HCEC 1CT (cell line): Measurements from ENCODE around the gene TKTL1.

Source experiments
- DNase-seq: peaks from one replicate; pipeline ENCODE4 v3.0.0-alpha.2; 2017

The TKTL1 gene

GRCh38 chrX:154363706-154364439 is 68.3 kb downstream of the TKTL1 start:
- no peak for DNase-seq

DNA sequence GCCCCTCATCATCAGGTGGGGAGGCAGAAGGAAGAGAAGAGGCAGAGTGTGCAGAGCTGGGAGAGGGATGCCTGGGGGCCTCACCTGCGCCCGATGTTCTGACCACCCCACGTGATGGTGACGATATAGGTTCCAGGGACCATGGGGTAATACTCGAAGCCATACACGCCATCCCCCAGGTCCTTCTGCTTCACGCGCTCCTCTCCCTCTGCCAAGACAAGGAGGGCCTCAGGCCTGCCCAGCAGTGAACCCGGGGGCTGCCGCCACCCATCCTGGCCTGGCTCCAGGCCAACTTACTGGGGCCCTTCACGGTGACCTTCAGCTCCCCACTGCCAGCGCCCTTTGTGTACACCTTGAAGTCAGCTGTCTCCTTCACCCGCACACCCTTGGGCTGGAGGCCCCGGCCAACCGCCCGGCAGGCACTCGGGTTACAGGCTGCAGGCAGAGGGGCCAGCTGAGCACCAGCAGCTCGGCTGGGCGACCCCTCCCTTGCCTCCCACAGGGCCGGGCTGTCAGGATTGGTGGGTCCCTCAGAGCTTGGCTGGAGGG is 69.5 kb downstream of the TKTL1 start:
- no peak for DNase-seq

GRCh38 chrX:154365997-154366665 is 70.5 kb downstream of the TKTL1 start:
- DNase-seq: no peak

GRCh38 chrX:154366666-154367055 is 71.1 kb downstream of the TKTL1 start:
- DNase-seq: no peak

- DNase-seq: no peak
Observed at GRCh38 chrX:154367474-154368308, 72.1 kb downstream of the TKTL1 start.

DNA sequence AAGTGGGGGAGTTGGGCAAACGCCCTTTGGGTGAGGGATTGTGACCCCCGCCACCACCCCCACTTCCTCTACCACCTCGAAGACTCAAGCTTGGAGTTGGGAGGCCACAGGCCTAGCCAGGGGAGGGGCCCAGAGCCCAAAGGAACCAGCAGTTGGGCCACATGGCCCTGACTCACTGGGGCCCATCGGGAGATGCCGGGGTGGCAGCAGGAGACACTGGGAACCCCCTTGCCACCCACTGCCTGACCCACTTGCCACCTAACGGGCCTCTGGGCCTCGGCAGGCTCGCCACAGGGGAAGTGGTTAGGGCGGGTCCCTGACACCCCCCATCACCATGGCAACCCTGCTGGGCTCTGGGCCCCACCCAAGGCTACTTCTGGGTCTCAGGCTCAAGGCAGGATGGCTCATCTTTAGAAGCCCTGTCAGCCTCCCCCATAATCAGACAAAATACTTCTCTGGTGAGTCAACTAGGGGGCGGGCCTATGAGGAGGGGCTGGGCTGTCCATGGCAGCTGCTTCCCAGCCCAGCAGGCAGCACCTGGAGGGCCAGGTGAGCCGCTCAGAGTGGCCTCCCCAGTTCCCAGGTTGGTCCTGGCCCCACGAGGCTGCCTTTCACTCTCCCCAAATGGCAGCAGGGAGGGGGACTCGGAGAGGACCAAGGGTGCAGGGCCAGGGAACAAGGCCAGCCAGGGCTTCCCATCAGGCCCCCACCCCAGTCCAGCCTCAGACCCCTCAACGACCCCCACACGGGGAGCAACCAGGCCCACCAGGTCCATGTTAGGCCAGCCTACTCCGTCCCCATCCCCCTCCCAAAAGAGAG is 73.2 kb downstream of the TKTL1 start:
- DNase-seq: peak; percentile 86

- peak; percentile 88 for DNase-seq
Observed at GRCh38 chrX:154369449-154370299, 74.1 kb downstream of the TKTL1 start.

DNA sequence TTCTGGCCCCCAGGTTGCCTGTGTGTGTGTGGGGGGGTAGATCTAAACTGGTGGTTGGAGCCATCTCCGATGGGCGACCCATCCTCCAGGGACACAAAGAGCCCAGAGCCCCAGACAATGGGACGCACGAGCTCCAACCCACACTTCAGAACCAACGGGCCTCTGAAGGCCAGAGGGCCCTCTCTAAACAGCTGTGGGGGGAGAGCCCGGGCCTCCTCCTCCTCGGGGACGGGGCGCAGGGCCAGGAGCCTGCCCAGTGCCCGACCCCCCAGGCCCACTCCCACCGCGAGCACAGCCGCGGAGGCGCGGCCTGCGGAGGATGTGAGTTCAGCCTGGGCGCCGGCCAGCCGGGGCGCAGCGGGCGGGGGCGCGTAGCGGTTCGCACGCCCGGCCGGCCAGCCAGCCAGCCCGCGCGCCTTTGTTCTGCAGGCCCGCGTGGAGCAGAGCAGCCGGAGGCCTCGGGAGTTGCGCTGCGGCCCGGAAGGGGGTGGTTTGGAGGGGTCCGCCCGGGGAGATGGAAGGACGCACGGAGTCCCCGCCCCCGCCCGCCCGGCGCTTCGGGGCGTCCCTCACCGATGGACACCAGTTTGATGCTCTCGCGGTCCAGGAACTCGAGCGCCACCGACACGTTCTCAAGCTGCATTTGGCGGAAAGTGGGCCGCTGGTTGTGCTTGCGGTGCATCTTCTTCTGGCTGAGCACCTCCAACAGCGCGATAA is 74.9 kb downstream of the TKTL1 start:
- DNase-seq: no peak

- peak; percentile 91 for DNase-seq
Observed at GRCh38 chrX:154371017-154371788, 75.6 kb downstream of the TKTL1 start.

DNA sequence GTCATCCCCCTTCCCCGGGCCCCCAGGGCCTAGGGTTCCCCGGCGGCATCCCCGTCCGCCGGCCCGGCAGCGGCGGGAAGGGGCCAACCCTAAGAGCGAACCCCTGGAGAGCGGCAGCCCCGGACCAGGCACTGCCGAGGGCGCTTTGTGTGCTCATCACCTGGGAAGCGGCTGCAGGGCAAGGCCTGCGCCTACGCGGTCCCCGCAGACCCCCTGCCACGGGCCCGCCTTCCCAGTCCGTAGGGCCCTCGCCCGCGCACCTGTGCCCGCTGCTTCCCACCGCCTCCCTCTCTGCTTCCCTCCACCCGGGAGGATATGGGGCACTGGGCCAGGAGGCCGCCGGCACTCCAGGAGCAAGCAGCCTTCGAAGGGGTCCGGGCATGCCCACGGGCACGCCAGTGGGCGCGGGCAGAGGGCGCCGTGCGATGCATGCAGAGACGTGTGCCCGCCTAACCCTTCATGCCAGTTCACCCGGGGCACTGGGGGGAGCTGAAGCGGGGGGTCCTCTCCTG is 76.2 kb downstream of the TKTL1 start:
- DNase-seq: no peak

DNA sequence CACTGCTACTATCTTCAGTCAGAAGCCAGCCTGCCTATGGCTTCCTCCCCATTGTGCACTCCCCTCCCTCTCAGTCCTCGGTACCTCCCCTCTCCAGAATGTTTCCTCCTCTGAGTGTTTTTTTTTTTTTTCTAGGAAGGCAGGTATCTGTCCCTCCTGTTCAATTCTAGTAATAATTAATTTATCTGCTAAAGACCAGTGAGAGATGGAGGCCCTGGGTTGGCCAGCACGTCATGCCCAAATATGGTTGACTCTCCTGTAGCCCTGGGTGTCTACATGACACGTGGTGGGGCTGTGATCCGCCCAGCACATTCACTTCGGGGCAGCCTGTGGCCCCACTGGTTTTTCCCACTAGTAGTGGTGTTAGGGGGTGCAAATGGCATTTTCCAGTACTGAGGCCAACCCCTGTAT is 77.0 kb downstream of the TKTL1 start:
- DNase-seq: peak; percentile 69

GRCh38 chrX:154373340-154374306 is 78.0 kb downstream of the TKTL1 start:
- DNase-seq: peak; percentile 81

DNA sequence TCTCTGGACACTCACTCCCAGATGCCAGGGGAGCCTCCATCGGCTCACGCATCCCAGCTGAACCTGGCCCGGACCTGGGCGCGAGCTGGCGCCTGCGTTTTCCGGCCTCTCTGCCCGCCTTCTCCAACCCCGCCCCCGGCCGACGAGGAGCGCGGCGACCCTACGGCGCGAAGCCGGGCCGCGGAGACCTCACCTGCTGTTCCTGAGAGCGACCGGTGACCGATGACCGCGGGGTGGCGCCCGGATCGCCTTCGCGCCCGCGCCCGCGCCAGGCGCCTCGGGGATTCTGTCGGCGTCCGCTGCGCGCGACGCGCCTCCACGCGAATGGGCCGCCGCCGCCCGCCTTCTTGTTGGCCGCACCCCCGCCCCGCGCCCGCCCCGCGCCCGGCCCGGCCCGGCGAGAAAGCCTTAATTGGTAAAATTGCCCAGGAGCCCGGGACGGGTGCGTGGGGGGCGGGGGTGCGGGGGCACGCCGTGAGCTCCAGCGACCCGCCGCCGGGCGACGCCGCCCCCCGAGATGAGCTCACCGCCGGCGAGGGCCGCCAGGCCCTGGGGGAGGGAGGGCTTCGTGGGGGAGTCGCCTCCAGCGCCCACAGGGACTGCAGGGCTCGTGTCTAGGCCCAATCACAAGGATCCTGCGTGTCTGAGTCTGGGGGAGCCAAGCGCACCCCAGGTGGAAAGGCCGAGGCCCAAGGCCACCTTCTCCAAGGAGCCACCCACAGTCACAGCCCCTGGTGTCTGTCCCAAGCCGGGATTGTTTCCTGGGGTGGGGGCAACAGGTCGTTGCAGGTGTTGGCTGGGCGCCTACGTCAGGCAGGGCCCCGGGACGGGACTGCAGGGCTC is 78.9 kb downstream of the TKTL1 start, which contains the start of gene FLNA:
Gene FLNA, minus strand, starts transcription at position 322 of the 843 bp plus-strand sequence. CDS start 3,389 bp downstream, outside the sequence.
- no peak for DNase-seq

DNA sequence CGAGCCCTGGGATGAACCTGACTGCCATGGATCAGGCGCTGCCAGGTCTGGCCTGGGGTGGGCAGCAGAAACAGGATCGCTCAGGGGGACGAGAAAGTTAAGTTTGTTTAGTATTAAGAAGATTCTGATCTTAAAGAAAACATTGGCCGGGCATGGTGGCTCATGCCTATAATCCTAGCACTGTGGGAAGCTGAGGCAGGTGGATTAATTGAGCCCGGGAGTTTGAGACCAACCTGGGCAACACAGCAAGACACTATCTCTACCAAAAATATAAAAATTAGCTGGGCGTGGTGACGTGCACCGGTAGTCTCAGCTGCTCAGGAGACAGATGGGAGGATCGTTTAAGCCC is 79.5 kb downstream of the TKTL1 start:
- DNase-seq: no peak

DNA sequence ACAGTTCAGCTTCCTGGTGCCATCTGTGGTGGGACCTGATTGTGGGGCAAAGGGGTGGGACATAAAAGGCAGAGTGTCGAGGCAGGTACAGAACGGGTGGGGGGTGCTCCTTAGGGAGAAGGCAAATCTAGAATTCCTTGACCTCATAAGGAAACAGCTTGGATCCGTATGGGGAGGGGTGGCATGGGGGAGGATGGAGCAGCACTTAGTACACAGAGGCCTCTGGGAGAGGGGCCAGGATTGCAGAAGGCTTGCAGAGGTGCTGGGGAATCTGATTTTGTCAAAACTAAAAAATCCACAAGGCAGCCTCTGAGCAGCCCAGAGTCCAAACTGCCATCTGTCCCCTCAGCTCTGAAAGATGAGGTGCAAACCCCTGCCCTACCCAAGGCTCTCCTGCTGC is 81.2 kb downstream of the TKTL1 start:
- no peak for DNase-seq

- DNase-seq: peak; percentile 42
Observed at GRCh38 chrX:154378059-154378798, 82.6 kb downstream of the TKTL1 start.
